Effector memory CD4-positive, alpha-beta T cell (primary cell): ENCODE measurements around the gene AGBL4.

Experiments used
- DNase-seq, 3 donors: peaks; one replicate each; pipeline ENCODE4 v3.0.0-alpha.2; 2020
- H3K27ac ChIP-seq: 2 replicates; pipeline ENCODE4 v1.7.0; 2013; ENCODE audit warnings: mild to moderate bottlenecking, low read length, moderate library complexity; ENCODE audit not compliant: insufficient read depth, poor library complexity, severe bottlenecking
- H3K27me3 ChIP-seq: replicated peaks from 2 replicates; pipeline ENCODE4 v1.7.0; 2013; ENCODE audit warnings: mild to moderate bottlenecking, low read length; ENCODE audit not compliant: insufficient read depth, control insufficient read depth, poor library complexity, severe bottlenecking
- H3K36me3 ChIP-seq: 2 replicates; pipeline ENCODE4 v1.7.0; 2013; ENCODE audit warnings: mild to moderate bottlenecking, low read length, moderate library complexity; ENCODE audit not compliant: control insufficient read depth, insufficient read depth
- H3K4me1 ChIP-seq: 2 replicates; pipeline ENCODE4 v1.7.0; 2013; ENCODE audit warnings: low read length, mild to moderate bottlenecking; ENCODE audit not compliant: control insufficient read depth, insufficient read depth, poor library complexity, severe bottlenecking
- H3K4me3 ChIP-seq: 2 replicates; pipeline ENCODE4 v1.7.0; 2013; ENCODE audit warnings: low read length, low read depth, mild to moderate bottlenecking; ENCODE audit not compliant: insufficient read depth, poor library complexity, severe bottlenecking
- H3K9me3 ChIP-seq: 2 replicates; pipeline ENCODE4 v1.7.0; 2013; ENCODE audit warnings: mild to moderate bottlenecking, low read length, moderate library complexity; ENCODE audit not compliant: control insufficient read depth

AGBL4 gene

DNA sequence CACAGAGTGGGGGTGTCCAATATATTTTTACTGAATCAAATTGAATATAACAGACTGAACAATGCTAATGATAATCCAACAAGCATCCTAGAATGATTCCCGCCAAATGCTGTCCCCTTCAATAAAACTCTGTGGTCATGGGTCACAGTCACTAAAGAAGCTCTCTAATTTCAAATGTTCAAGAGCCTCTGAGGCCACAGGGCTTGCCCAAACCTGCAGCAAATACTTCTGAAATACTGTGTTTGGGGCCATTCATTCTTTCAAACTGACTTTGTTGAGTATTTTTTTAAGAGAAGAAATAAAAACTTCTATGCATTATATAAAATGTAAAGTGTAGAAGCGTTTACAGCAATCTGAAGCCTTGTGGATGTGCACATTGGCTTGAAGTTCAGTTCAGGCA, 1239.5 kb downstream of the AGBL4 start:
- Histone ChIP-seq H3K4me3 (no peak overlapping the region), H3K4me1 (no peaks in the 10 kb centered on the region), H3K9me3 (no peaks in the 10 kb centered on the region), H3K36me3 (no peaks in the 10 kb centered on the region), H3K27ac (no peak overlapping the region), H3K27me3 (no peaks in the 10 kb centered on the region)
- no peak for DNase-seq

DNA sequence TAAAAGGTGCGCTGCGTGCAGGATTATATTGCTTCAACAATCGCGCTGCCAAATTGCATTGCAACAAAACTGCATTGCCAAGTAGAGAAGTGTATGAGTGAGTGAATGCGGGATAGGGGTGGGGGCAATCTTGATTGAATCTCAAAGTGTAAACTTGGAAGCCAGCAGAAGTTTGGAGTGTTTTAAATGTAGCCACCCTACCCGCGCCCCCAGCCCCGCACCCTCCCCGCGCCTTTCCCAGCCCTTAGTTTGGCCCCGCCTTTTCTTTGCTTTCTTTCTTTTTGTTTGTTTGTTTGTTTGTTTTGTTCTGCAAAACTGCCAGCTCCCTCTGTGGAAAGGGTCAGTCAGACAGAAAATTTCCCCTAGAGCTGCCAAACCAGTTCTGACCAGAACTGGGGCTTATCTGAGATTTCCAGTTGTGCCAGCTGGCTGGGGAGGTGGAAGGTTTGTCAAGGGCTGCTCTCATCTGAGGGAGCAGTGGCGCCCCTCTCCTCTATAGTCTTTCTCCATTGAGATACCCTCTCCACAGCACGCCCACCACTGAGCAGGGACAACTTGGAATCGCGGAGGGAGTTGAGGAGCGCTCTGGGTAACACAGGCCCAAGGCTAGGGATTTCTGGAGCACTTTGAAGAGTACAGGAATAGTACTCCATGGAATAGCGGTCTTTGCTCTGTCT, 1246.4 kb downstream of the AGBL4 start:
- no peak for DNase-seq

DNA sequence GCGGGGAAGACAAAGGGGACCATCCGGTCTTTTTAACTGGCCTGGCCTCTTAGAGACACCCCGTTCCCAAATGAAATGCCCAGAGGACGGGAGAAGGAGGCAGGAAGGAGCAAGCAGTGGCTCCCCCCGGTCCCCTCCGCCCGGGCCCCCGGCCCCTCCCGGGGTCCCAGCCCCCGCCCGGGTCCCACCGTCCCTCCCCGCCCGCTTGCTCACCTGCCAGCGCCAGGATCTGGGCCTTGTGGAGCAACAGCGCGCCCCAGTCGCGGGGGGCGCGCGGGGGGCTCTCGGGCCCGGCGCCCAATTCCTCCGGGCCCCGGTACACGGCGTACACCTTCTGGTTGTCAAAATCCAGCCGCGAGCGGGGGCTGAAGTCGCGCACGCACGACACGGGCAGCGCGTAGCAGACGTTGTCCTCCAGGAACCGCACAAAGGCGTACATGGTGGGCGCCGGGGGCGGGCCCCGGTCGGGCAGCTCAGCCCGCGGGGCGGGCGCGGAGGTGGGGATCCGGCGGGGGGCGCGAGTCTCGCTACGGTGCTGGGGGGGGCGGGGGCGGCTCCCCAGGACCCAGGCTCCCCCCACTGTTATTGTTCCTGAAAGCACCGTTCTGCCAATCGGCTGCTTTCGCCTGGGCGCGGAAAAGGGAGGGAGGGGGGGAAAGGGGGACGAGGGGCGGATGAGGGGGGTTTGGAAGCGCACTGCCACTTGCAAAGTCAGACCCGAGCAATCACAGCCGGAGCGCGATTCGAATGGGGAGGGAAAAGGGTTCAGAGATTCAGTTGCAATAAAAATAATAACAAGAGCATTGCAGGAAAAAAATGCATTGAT, 1247.1 kb downstream of the AGBL4 start, which contains the start of gene BEND5:
BEND5 (minus strand) TSS at position 499 of the 826 bp plus-strand sequence; CDS start at position 439, 60 bp downstream.
- no peaks in the 10 kb centered on the region for H3K9me3 ChIP-seq
- H3K27me3 ChIP-seq: peaks cover 4% of the 10 kb centered on the region
- peak within 1 kb of the TSS; percentile 40 for H3K4me3 ChIP-seq
- no peak within 1 kb of the TSS for H3K27ac ChIP-seq
- H3K4me1 ChIP-seq: no peaks in the 10 kb centered on the region
- no peaks in the 10 kb centered on the region for H3K36me3 ChIP-seq
- no peak for DNase-seq

More for the DNA sequence above, 1246.4 kb downstream of the AGBL4 start:
- no peaks in the 10 kb centered on the region for H3K4me1 ChIP-seq
- no peaks in the 10 kb centered on the region for H3K9me3 ChIP-seq
- peak overlapping the region; percentile 40 for H3K4me3 ChIP-seq
- H3K36me3 ChIP-seq: no peaks in the 10 kb centered on the region
- H3K27ac ChIP-seq: no peak overlapping the region
- peaks cover 4% of the 10 kb centered on the region for H3K27me3 ChIP-seq

DNA sequence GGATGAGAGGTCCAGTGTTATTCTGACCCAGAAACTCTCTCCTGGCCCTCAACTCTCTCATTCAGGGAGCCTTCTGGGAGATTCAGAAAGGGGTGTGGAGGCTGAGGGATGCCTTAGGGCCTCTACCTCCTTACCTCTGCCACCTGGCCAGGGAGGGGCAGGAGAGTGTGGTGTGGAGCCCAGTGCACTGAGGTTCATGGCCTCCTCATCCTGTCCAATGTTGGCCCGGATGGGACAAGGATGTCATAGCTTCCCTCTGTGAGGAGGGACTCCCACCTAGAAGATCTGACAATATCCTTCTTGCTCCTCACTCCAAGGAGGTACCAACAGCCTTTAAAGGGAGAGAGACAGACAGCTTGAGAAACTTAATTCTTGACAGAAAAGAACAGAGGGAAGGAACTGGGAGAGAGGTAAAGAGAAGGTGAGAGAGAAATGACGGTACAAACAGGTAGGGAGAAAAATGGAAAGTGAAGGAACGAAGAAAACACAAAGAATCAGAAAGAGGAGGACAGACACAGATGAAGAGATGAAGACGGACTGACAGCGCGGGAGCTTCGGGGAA, 1247.8 kb downstream of the AGBL4 start:
- H3K4me1 ChIP-seq: no peaks in the 10 kb centered on the region
- no peak for DNase-seq
- peaks cover 4% of the 10 kb centered on the region for H3K27me3 ChIP-seq
- H3K9me3 ChIP-seq: no peaks in the 10 kb centered on the region
- H3K4me3 ChIP-seq: peak overlapping the region; percentile 40
- no peaks in the 10 kb centered on the region for H3K36me3 ChIP-seq
- no peak overlapping the region for H3K27ac ChIP-seq

DNA sequence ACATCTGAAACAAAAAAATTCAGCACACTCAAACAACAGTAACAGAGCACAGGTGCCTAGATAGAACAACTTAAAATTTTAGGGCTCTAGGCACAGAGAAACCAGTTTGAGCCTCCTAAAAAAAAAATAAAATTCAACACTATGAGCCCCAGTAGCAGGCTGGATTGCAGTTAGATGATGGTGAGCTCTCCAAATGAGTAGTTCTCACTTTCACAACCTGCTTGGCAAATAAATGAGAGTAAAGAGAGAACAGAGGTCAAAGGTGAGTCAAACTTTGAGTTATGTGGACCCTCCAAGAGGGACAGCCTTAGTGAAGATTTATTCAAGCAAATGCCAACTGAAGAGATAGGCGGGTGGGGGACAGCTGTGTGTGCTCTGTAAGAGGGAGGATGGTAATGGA, 1250.6 kb downstream of the AGBL4 start:
- no peaks in the 10 kb centered on the region for H3K9me3 ChIP-seq
- no peaks in the 10 kb centered on the region for H3K36me3 ChIP-seq
- H3K27me3 ChIP-seq: peaks cover 4% of the 10 kb centered on the region
- no peak for DNase-seq
- H3K4me3 ChIP-seq: no peak overlapping the region
- no peak overlapping the region for H3K27ac ChIP-seq
- H3K4me1 ChIP-seq: no peaks in the 10 kb centered on the region

DNA sequence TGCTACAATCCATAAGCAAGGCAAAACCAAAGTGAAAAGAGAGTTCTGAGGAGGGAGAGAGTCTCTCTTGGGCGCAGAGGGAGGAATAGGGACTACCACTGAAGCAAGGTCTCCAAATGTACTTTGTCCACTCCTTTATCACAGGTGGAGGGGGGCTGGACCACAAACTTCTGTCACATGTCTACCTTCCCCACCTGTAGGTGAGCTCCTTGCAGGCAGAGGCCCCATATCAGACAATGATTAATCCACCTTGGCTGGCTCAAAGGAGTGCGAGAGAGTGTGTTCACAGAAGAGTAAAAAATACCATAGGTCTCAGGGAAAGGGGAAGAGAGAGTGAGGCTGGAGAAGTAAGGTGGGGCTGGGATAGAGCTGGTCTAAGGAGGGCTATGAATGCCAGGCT, 1251.5 kb downstream of the AGBL4 start:
- Histone ChIP-seq H3K9me3 (no peaks in the 10 kb centered on the region), H3K27me3 (peaks cover 4% of the 10 kb centered on the region), H3K4me1 (no peaks in the 10 kb centered on the region), H3K36me3 (no peaks in the 10 kb centered on the region), H3K4me3 (no peak overlapping the region), H3K27ac (no peak overlapping the region)
- no peak for DNase-seq

DNA sequence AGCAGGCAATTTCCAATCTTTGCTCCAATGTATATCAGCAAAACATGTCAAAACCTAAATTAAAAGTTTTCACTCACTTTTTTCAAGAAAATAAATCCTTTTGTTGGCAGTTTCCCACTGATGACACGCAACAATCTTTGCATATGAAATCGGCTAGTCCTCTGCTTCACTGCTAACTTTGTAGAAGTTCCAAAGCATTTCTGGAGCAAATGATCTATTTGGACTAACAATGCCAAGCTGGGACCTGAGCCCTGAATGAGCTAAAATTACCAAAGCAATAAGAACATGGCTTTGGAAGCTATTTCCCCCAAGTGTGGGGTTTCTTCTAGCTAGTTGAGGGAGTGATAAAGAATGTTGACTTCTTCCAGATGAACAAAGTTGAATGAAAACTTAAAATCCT, 1252.2 kb downstream of the AGBL4 start:
- Histone ChIP-seq H3K27me3 (peaks cover 4% of the 10 kb centered on the region), H3K36me3 (no peaks in the 10 kb centered on the region), H3K4me1 (no peaks in the 10 kb centered on the region), H3K9me3 (no peaks in the 10 kb centered on the region), H3K4me3 (no peak overlapping the region), H3K27ac (no peak overlapping the region)
- DNase-seq: no peak

DNA sequence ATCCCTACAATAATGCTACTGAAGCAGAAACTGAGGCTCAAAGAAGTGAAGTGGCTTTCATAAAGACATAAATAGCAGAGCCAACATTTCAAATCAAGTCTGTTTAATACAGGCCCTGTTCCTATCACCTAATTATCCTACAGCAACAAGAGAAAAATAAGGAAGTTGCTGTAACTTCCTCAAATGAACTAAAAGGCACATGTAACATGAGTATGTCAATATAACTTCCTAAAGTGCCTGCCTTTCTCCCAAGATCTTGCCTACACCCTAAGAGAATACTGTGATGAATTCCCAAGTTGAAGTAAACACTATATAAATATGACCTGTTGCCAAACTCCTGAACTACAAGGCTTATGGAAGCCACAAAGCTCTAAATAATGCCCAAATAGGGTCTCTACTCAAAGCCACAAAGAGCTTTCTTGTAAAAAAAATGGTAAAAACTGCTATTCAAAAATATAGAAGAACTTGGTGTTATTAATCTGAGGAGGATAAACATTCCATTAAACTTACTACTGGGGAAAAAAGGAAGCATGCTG, 1255.7 kb downstream of the AGBL4 start:
- Histone ChIP-seq H3K4me1 (no peaks in the 10 kb centered on the region), H3K4me3 (no peak overlapping the region), H3K27me3 (no peaks in the 10 kb centered on the region), H3K9me3 (no peaks in the 10 kb centered on the region), H3K27ac (no peak overlapping the region), H3K36me3 (no peaks in the 10 kb centered on the region)
- DNase-seq: no peak

DNA sequence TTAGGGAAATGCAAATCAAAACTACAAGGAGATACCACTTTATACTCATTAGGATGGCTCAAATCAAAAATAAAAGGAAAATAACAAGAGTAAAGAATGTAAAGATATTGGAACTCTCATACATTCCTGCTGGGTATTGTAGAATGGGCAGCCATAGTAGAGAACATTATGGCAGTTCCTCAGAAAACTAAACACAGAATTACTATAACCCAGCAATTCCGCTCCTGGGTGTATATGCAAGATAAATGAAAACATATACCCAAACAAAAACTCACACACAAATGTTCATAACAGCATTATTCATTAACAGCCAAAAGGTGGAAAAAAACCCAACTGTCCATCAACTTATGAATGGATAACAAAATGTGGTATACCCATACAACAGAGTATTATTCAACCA, 1258.4 kb downstream of the AGBL4 start:
- no peak for DNase-seq
- no peaks in the 10 kb centered on the region for H3K36me3 ChIP-seq
- no peak overlapping the region for H3K27ac ChIP-seq
- H3K4me1 ChIP-seq: no peaks in the 10 kb centered on the region
- H3K4me3 ChIP-seq: no peak overlapping the region
- H3K27me3 ChIP-seq: no peaks in the 10 kb centered on the region
- H3K9me3 ChIP-seq: no peaks in the 10 kb centered on the region

DNA sequence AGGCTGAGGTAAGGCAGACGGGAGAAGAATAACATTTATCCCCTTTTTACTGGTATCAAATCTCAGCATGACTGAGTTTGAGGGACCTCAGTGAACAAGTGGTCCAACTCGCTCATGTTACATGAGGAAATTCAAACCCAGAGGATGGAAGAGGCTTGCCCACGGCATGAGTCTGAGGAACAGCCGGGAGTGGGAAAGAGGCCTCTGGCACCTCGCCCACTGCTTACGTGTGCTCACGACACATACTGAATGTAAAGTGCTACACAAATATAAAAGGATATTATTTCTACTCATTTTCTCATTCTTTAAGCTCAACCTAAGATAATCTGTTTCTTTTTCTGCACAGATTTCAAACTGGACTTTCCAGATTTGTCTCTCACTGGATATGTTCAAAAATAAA, 1261.8 kb downstream of the AGBL4 start:
- Histone ChIP-seq H3K9me3 (no peaks in the 10 kb centered on the region), H3K4me3 (no peak overlapping the region), H3K4me1 (no peaks in the 10 kb centered on the region), H3K36me3 (no peaks in the 10 kb centered on the region), H3K27ac (no peak overlapping the region), H3K27me3 (no peaks in the 10 kb centered on the region)
- DNase-seq: no peak
